ENCODE results near the gene FBXO22.

Gene FBXO22

GRCh38 chr15:75942464-75942863 lies 38.8 kb downstream of the FBXO22 start:
- TF ChIP-seq CTCF (IDR thresholded peaks at IDR 0.05; ENCODE audit: extremely low read depth, insufficient read depth, missing control alignments), result no peak
- in situ Hi-C loops (cut with MboI; ENCODE audit: low pct_unique_long_range_greater_than_20kb, low sequenced_read_pairs, unreplicated experiment), result no loop called here
- no peak for DNase-seq (ENCODE audit: low spot score)

- no peak for DNase-seq (ENCODE audit: low spot score)
- no peak for TF ChIP-seq CTCF (IDR thresholded peaks at IDR 0.05; ENCODE audit: extremely low read depth, insufficient read depth, missing control alignments)
- in situ Hi-C loops (cut with MboI; ENCODE audit: low pct_unique_long_range_greater_than_20kb, low sequenced_read_pairs, unreplicated experiment), result no loop called here
Observed at GRCh38 chr15:75943246-75943645, 39.6 kb downstream of the FBXO22 start.

- TF ChIP-seq CTCF (IDR thresholded peaks at IDR 0.05; ENCODE audit: extremely low read depth, insufficient read depth, missing control alignments), result no peak
- in situ Hi-C loops (cut with MboI; ENCODE audit: low pct_unique_long_range_greater_than_20kb, low sequenced_read_pairs, unreplicated experiment), result no loop called here
- DNase-seq (ENCODE audit: low spot score), result no peak
Observed at GRCh38 chr15:75943713-75944215, 40.1 kb downstream of the FBXO22 start.

GRCh38 chr15:75945953-75946352 lies 42.3 kb downstream of the FBXO22 start:
- no peak for DNase-seq (ENCODE audit: low spot score)
- no peak for TF ChIP-seq CTCF (IDR thresholded peaks at IDR 0.05; ENCODE audit: extremely low read depth, insufficient read depth, missing control alignments)
- in situ Hi-C loops (cut with MboI; ENCODE audit: low pct_unique_long_range_greater_than_20kb, low sequenced_read_pairs, unreplicated experiment), result no loop called here

- no peak for DNase-seq (ENCODE audit: low spot score)
- in situ Hi-C loops (cut with MboI; ENCODE audit: low pct_unique_long_range_greater_than_20kb, low sequenced_read_pairs, unreplicated experiment), result no loop called here
- no peak for TF ChIP-seq CTCF (IDR thresholded peaks at IDR 0.05; ENCODE audit: extremely low read depth, insufficient read depth, missing control alignments)
Observed at GRCh38 chr15:75947092-75947491, 43.4 kb downstream of the FBXO22 start.

GRCh38 chr15:75948761-75949296 lies 45.2 kb downstream of the FBXO22 start:
- DNase-seq (ENCODE audit: low spot score), result no peak
- in situ Hi-C loops (cut with MboI; ENCODE audit: low pct_unique_long_range_greater_than_20kb, low sequenced_read_pairs, unreplicated experiment), result no loop called here
- TF ChIP-seq CTCF (IDR thresholded peaks at IDR 0.05; ENCODE audit: extremely low read depth, insufficient read depth, missing control alignments), result no peak

Measured in GM13977 (cell line).